K562 (cell line): ENCODE data around the gene PODNL1. TPM values are rescaled to one million over a fixed set of nuclear protein-coding genes. Genes with fewer than 3 reads are reported as not detected.

Source experiments
- CBFA2T3 ChIP-seq: fragments of 450-650 bp; IDR thresholded peaks from 2 replicates; pipeline ENCODE4 v1.6.1; 2017
- DPF2 ChIP-seq: fragments of 450-650 bp; IDR thresholded peaks from 2 replicates; pipeline ENCODE4 v1.6.1; 2016
- ETV1 ChIP-seq: fragments of 450-650 bp; conservative IDR thresholded peaks from 2 replicates; pipeline ENCODE4 v1.6.1; 2016; ENCODE audit warnings: missing genetic modification characterization, control low read depth, low read depth, missing compliant biosample characterization
- FOSL1 ChIP-seq: fragments of 200-800 bp; sonication (Bioruptor generic); conservative IDR thresholded peaks from 2 replicates; pipeline ENCODE4 v1.6.1; 2016; ENCODE audit warnings: missing genetic modification characterization, missing compliant biosample characterization
- KLF1 ChIP-seq: fragments of 450-650 bp; IDR thresholded peaks from 2 replicates; pipeline ENCODE4 v1.6.1; 2016; ENCODE audit warnings: missing genetic modification characterization, missing compliant biosample characterization
- NFIX ChIP-seq: fragments of 250-450 bp; sonication (Bioruptor Pico); IDR thresholded peaks from 2 replicates; pipeline ENCODE4 v1.4.0; 2020; ENCODE audit warnings: low read depth, mild to moderate bottlenecking, moderate library complexity
- PRDM10 ChIP-seq: fragments of 450-650 bp; IDR thresholded peaks from 2 replicates; pipeline ENCODE4 v1.6.1; 2018; ENCODE audit not compliant: partially characterized antibody
- SIN3B ChIP-seq: fragments of 450-650 bp; IDR thresholded peaks from 2 replicates; pipeline ENCODE4 v1.6.1; 2017; ENCODE audit warnings: low read depth, mild to moderate bottlenecking, moderate library complexity
- ZBTB11 ChIP-seq, 3 experiments: fragments of 200-800 bp in 1 of 3; fragments of 250-450 bp in 1 of 3; fragments of 450-650 bp in 1 of 3; sonication (Bioruptor Pico) in 1 of 3; sonication (Bioruptor generic) in 1 of 3; formaldehyde crosslinking in 1 of 3; IDR thresholded peaks; 2 replicates each; pipeline versions ENCODE4 v1.6.1 to v1.8.0; 2016 to 2022; ENCODE audit warnings: mild to moderate bottlenecking in 2 of 3, missing genetic modification characterization in 2 of 3, missing compliant biosample characterization in 1 of 3, moderate library complexity in 1 of 3
- polyA plus RNA-seq, 8 experiments: library from polyadenylated mRNA; depleted of rRNA in 4 of 8; stranded (reverse) in 5 of 8; unstranded in 3 of 8; fragments of >200 nt; fragmentation: Nextera tagmentation in 2 of 8; fragmentation: Illumina TruSeq in 1 of 8; extraction: Ambion mirVana in 2 of 8; extraction: Trizol in 1 of 8; gene quantifications; 2 replicates each; pipeline versions ENCODE4 v1.2.1 to v1.2.3, GENCODE V29; 2011 to 2014; ENCODE audit warnings: inconsistent platforms in 1 of 8, missing spikeins in 1 of 8
- total RNA-seq, 7 experiments: library from RNA; depleted of rRNA in 6 of 7; stranded (reverse); fragments of >200 nt in 6 of 7; fragmentation: Illumina TruSeq in 2 of 7; extraction: Trizol in 2 of 7; gene quantifications; 2 replicates each; pipeline versions ENCODE4 v1.2.1 to v1.2.3, GENCODE V29; 2011 to 2021; ENCODE audit warnings: low replicate concordance in 1 of 7
- TF ChIP-seq, protein P1 (sequence below): fragments of 450-650 bp; IDR thresholded peaks from 2 replicates; pipeline ENCODE4 v1.6.1; 2016; ENCODE audit warnings: antibody characterized with exemption
- TF ChIP-seq, protein P2 (sequence below): sonication (generic); formaldehyde crosslinking; IDR thresholded peaks from 2 replicates; pipeline ENCODE4 v1.8.0; 2022; ENCODE audit warnings: mild to moderate bottlenecking, missing genetic modification reagents
- TF ChIP-seq, protein P3 (sequence below), 2 experiments: IDR thresholded peaks; 2 replicates each; pipeline ENCODE4 v1.6.1; 2011; ENCODE audit warnings: borderline replicate concordance in 1 of 2, control low read depth in 1 of 2, low read depth in 1 of 2, low read length in 1 of 2, mild to moderate bottlenecking in 1 of 2, mixed read lengths in 1 of 2, moderate library complexity in 1 of 2; ENCODE audit not compliant: insufficient read depth in 1 of 2, insufficient read length in 1 of 2, poor library complexity in 1 of 2, severe bottlenecking in 1 of 2; ENCODE audit errors: extremely low read depth in 1 of 2
- TF ChIP-seq, protein P4 (sequence below): sonication (generic); formaldehyde crosslinking; IDR thresholded peaks from 2 replicates; pipeline ENCODE4 v1.9.0; 2022; ENCODE audit warnings: mild to moderate bottlenecking, missing genetic modification reagents
- TF ChIP-seq, protein P5 (sequence below): sonication (generic); formaldehyde crosslinking; IDR thresholded peaks from 2 replicates; pipeline ENCODE4 v1.8.0; 2022; ENCODE audit warnings: missing genetic modification reagents, mild to moderate bottlenecking, moderate library complexity, borderline replicate concordance

Gene PODNL1
- total and polyA plus RNA-seq, 9 of the 15 experiments (the other 6 are each of a cell fraction or from before 2014, with no cell fraction given), result 0.18 to 0.47 (median 0.23) TPM; not detected in 3

- TF ChIP-seq ZBTB11 (CRISPR knock-in tag; IDR thresholded peaks at IDR 0.05) (no peak), ETV1 (tag) (no peak), KLF1 (tag) (peak; percentile 65), SIN3B (no peak), FOSL1 (tag) (no peak), PRDM10 (peak; percentile 84), NFIX (no peak), CBFA2T3 (peak; percentile 75), DPF2 (peak; percentile 56)
- TF ChIP-seq, protein P1, sequence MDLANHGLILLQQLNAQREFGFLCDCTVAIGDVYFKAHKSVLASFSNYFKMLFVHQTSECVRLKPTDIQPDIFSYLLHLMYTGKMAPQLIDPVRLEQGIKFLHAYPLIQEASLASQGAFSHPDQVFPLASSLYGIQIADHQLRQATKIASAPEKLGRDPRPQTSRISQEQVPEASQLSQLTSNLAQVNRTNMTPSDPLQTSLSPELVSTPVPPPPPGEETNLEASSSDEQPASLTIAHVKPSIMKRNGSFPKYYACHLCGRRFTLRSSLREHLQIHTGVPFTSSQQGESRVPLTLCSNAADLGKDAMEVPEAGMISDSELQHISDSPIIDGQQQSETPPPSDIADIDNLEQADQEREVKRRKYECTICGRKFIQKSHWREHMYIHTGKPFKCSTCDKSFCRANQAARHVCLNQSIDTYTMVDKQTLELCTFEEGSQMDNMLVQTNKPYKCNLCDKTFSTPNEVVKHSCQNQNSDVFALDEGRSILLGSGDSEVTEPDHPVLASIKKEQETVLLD, result peak; percentile 60; the same call in 1 of the 2 replicates
- TF ChIP-seq, protein P2, sequence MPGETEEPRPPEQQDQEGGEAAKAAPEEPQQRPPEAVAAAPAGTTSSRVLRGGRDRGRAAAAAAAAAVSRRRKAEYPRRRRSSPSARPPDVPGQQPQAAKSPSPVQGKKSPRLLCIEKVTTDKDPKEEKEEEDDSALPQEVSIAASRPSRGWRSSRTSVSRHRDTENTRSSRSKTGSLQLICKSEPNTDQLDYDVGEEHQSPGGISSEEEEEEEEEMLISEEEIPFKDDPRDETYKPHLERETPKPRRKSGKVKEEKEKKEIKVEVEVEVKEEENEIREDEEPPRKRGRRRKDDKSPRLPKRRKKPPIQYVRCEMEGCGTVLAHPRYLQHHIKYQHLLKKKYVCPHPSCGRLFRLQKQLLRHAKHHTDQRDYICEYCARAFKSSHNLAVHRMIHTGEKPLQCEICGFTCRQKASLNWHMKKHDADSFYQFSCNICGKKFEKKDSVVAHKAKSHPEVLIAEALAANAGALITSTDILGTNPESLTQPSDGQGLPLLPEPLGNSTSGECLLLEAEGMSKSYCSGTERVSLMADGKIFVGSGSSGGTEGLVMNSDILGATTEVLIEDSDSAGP, result no peak
- TF ChIP-seq, protein P3, sequence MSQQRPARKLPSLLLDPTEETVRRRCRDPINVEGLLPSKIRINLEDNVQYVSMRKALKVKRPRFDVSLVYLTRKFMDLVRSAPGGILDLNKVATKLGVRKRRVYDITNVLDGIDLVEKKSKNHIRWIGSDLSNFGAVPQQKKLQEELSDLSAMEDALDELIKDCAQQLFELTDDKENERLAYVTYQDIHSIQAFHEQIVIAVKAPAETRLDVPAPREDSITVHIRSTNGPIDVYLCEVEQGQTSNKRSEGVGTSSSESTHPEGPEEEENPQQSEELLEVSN (IDR thresholded peaks at IDR 0.05; ENCODE audit: borderline replicate concordance in 1 of 2, extremely low read depth in 1 of 2, insufficient read depth in 1 of 2, insufficient read length in 1 of 2, low read depth in 1 of 2, low read length in 1 of 2, poor library complexity in 1 of 2, severe bottlenecking in 1 of 2), result peak in 1 of 2 experiments; percentile 10
- TF ChIP-seq, protein P4, sequence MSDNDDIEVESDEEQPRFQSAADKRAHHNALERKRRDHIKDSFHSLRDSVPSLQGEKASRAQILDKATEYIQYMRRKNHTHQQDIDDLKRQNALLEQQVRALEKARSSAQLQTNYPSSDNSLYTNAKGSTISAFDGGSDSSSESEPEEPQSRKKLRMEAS (CRISPR knock-in tag), result 0 out of 2 replicates have a peak, but pooled peaks have one; percentile 18
- TF ChIP-seq, protein P5, sequence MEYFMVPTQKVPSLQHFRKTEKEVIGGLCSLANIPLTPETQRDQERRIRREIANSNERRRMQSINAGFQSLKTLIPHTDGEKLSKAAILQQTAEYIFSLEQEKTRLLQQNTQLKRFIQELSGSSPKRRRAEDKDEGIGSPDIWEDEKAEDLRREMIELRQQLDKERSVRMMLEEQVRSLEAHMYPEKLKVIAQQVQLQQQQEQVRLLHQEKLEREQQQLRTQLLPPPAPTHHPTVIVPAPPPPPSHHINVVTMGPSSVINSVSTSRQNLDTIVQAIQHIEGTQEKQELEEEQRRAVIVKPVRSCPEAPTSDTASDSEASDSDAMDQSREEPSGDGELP (CRISPR knock-in tag), result peak; percentile 51; the same call in 1 of the 2 replicates
Observed at GRCh38 chr19:13958043-13958442, 19.8 kb upstream of the PODNL1 start (continued).
